OCI-LY3 (cell line): ENCODE measurements around the gene GFAP.

Experiments used
- H2AFZ ChIP-seq: fragments of 200-600, 300-600 bp; shearing (Covaris generic); 2 replicates; pipeline ENCODE4 v1.6.0; 2014; ENCODE audit warnings: antibody characterized with exemption, low read depth, low read length
- H3K27ac ChIP-seq: fragments of 200-600, 300-600 bp; sonication (generic); 2 replicates; pipeline ENCODE4 v1.5.1; 2014; ENCODE audit warnings: mild to moderate bottlenecking, low read length, moderate library complexity, mixed read lengths
- H3K27me3 ChIP-seq: fragments of 200-600, 300-600 bp; sonication (generic); 2 replicates; pipeline ENCODE4 v1.6.1; 2014; ENCODE audit warnings: low read depth, low read length, mixed read lengths
- H3K36me3 ChIP-seq: fragments of 200-600, 300-600 bp; sonication (generic); replicated peaks from 2 replicates; pipeline ENCODE3; 2014; ENCODE audit warnings: low read depth, low read length, mixed read lengths
- H3K4me1 ChIP-seq: fragments of 300-600, 200-600 bp; sonication (generic); 2 replicates; pipeline ENCODE4 v1.6.1; 2014; ENCODE audit warnings: low read length, mixed read lengths
- H3K4me2 ChIP-seq: fragments of 200-600, 300-600 bp; sonication (generic); 2 replicates; pipeline ENCODE4 v1.6.1; 2014; ENCODE audit warnings: low read length, mixed read lengths
- H3K4me3 ChIP-seq: fragments of 300-600, 200-600 bp; sonication (generic); 2 replicates; pipeline ENCODE4 v1.5.1; 2014; ENCODE audit warnings: antibody characterized with exemption, mild to moderate bottlenecking, low read length, moderate library complexity
- H3K79me2 ChIP-seq: fragments of 300-600, 200-600 bp; shearing (Covaris generic); 2 replicates; pipeline ENCODE4 v1.6.1; 2014; ENCODE audit warnings: mild to moderate bottlenecking, low read length, mixed read lengths
- H3K9ac ChIP-seq: fragments of 300-600, 200-600 bp; shearing (Covaris generic); 2 replicates; pipeline ENCODE4 v1.6.0; 2014; ENCODE audit warnings: mild to moderate bottlenecking, low read length, moderate library complexity
- H3K9me3 ChIP-seq: fragments of 200-600, 300-600 bp; shearing (Covaris generic); 2 replicates; pipeline ENCODE4 v1.6.1; 2014; ENCODE audit warnings: low read length, mixed read lengths; ENCODE audit not compliant: insufficient read depth
- H4K20me1 ChIP-seq: fragments of 200-600, 300-600 bp; sonication (generic); 2 replicates; pipeline ENCODE4 v1.6.1; 2016; ENCODE audit warnings: low read length, mixed read lengths; ENCODE audit not compliant: insufficient read depth
- EZH2phosphoT487 ChIP-seq: fragments of 200-600 bp; shearing (Covaris generic); IDR thresholded peaks from 2 replicates; pipeline ENCODE4 v1.6.1; 2018; ENCODE audit warnings: antibody characterized with exemption, mixed run types, low read depth
- TF ChIP-seq, protein P1 (sequence below): fragments of 200-600, 300-600 bp; sonication (generic); IDR thresholded peaks from 2 replicates; pipeline ENCODE4 v1.5.1; 2014; ENCODE audit warnings: antibody characterized with exemption, low read length, low read depth

The GFAP gene

DNA sequence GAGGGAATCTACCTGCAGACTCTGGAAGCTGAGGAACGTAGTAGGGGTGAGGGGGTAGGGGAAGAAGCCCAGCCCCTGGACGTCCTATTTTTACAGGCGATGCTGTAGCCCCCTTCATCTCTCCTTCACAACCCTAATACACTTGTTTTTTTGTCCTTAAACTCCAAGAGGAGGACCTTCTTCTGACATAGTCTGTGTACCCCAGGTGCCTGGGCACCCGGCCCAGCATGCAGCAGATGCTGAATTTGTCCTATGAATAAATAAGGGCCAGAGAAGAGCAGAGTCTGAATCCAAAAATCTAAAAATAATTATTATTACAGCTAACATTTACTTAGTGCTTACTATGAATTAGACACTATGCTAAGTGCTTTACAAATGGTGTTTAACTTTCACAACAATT lies 27.2 kb upstream of the GFAP start:
- Histone ChIP-seq H3K27me3 (no peaks in the 10 kb centered on the region), H3K27ac (no peak overlapping the region), H3K9me3 (no peaks in the 10 kb centered on the region), H3K4me3 (no peak overlapping the region), H2AFZ (no peak overlapping the region), H4K20me1 (0 out of 2 replicates have a peak, but pooled peaks cover 2% of the 10 kb centered on the region), H3K4me2 (no peak overlapping the region), H3K9ac (no peak overlapping the region), H3K36me3 (peaks cover 46% of the 10 kb centered on the region), H3K4me1 (peaks cover 5% of the 10 kb centered on the region), H3K79me2 (peaks cover 99% of the 10 kb centered on the region)
- no peak for TF ChIP-seq EZH2phosphoT487
- TF ChIP-seq, protein P1, sequence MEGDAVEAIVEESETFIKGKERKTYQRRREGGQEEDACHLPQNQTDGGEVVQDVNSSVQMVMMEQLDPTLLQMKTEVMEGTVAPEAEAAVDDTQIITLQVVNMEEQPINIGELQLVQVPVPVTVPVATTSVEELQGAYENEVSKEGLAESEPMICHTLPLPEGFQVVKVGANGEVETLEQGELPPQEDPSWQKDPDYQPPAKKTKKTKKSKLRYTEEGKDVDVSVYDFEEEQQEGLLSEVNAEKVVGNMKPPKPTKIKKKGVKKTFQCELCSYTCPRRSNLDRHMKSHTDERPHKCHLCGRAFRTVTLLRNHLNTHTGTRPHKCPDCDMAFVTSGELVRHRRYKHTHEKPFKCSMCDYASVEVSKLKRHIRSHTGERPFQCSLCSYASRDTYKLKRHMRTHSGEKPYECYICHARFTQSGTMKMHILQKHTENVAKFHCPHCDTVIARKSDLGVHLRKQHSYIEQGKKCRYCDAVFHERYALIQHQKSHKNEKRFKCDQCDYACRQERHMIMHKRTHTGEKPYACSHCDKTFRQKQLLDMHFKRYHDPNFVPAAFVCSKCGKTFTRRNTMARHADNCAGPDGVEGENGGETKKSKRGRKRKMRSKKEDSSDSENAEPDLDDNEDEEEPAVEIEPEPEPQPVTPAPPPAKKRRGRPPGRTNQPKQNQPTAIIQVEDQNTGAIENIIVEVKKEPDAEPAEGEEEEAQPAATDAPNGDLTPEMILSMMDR = no peak

DNA sequence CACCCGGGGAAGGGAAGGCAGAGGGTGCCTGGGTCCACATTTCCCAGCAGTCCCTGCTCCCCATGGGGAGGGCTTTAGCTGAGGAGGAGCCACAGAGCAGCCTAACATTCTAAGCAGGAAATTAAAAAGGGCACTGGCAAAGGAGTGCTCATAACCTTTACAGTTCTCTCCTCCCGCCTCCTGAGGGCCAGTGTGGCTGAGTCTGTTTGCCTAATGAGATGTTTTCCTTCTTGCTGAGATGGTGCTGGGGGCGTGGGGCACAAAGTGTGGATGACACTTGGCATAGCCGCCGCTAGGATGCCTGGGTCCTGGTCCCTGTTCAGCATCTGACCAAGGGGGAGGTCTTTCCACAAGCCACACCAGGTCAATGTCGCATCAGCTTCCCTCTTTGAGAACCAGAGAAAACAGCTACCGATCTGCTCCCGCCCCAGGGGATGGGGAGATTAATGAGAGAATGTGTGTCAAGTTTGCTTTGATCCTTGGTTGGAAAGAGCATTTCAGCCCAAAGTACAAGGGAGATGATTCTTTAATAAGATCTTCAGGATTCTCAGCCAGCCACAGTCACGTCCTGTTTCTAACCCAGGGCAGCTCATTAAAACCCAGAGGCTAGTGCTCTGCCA lies 26.5 kb upstream of the GFAP start:
- Histone ChIP-seq H3K4me2 (no peak overlapping the region), H3K4me3 (no peak overlapping the region), H3K9me3 (no peaks in the 10 kb centered on the region), H2AFZ (no peak overlapping the region), H3K27ac (no peak overlapping the region), H3K4me1 (peaks cover 5% of the 10 kb centered on the region), H3K9ac (no peak overlapping the region), H3K27me3 (no peaks in the 10 kb centered on the region), H4K20me1 (0 out of 2 replicates have a peak, but pooled peaks cover 2% of the 10 kb centered on the region), H3K79me2 (peaks cover 99% of the 10 kb centered on the region), H3K36me3 (peaks cover 50% of the 10 kb centered on the region)
- TF ChIP-seq, protein P1 = no peak
- TF ChIP-seq EZH2phosphoT487 = no peak

DNA sequence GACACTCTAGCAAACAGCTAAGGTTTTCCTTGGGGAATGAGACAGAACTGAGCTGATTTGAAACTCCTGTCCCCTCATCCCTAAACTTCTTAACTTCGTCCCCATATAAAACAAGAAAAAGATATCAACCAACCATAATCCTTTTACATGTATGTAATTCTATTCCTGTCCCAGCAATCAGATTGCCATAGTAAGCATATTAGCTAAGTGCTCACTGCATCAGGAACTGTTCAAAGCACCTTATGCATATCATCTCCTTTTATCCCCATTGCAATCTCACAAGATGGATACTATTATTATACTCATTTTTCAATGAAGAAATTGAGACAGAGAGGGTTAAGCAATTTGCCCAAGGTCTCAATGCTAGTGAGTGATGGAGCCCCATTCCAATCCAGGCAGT lies 25.5 kb upstream of the GFAP start:
- no peak overlapping the region for H3K9ac ChIP-seq
- H4K20me1 ChIP-seq = peaks cover 2% of the 10 kb centered on the region; the same call in 1 of the 2 replicates
- H3K4me3 ChIP-seq = no peak overlapping the region
- no peaks in the 10 kb centered on the region for H3K27me3 ChIP-seq
- TF ChIP-seq EZH2phosphoT487 = no peak
- TF ChIP-seq, protein P1 = no peak
- H3K4me1 ChIP-seq = no peaks in the 10 kb centered on the region
- H3K79me2 ChIP-seq = peaks cover 94% of the 10 kb centered on the region
- H2AFZ ChIP-seq = no peak overlapping the region
- H3K9me3 ChIP-seq = no peaks in the 10 kb centered on the region
- H3K36me3 ChIP-seq = peaks cover 47% of the 10 kb centered on the region
- H3K27ac ChIP-seq = no peak overlapping the region
- no peak overlapping the region for H3K4me2 ChIP-seq

DNA sequence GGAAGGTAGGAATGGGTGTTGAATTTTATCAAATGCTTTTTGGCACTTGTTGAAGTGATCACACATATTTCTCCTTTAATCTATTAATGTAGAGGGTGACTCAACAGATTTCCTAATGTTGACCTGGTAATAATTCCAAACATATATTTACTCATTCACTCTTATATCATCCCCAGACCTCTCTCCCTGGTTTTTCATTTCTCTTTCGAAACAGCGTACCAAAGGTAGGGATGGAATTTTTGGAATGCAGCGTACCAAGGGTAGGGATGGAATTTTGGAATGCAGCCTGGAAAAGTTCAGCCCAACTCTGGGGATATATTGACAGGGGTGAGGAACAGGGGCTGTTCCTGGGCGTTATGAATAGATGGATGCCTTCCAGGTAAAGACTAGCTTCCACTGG lies 25.0 kb upstream of the GFAP start:
- H3K36me3 ChIP-seq = peaks cover 51% of the 10 kb centered on the region
- H3K4me3 ChIP-seq = no peak overlapping the region
- H2AFZ ChIP-seq = no peak overlapping the region
- H4K20me1 ChIP-seq = peaks cover 2% of the 10 kb centered on the region; the same call in 1 of the 2 replicates
- H3K27me3 ChIP-seq = no peaks in the 10 kb centered on the region
- H3K9me3 ChIP-seq = no peaks in the 10 kb centered on the region
- TF ChIP-seq, protein P1 = no peak
- TF ChIP-seq EZH2phosphoT487 = no peak
- no peak overlapping the region for H3K27ac ChIP-seq
- no peak overlapping the region for H3K4me2 ChIP-seq
- no peak overlapping the region for H3K9ac ChIP-seq
- H3K79me2 ChIP-seq = peaks cover 89% of the 10 kb centered on the region
- H3K4me1 ChIP-seq = no peaks in the 10 kb centered on the region
